HG03095 (cell line): ENCODE results near the gene GZMB.
"Not testable (repeated sequence)": the region's sequence is repeated elsewhere in the genome, so short reads cannot be mapped to it uniquely, and the experiment has no call there.

Experiments used
- ATAC-seq: cut with Tn5 transposase; IDR thresholded peaks from one replicate; pipeline ENCODE4 v1.9.1; 2021; ENCODE audit warnings: moderate library complexity; ENCODE audit not compliant: unreplicated experiment

The GZMB gene

DNA sequence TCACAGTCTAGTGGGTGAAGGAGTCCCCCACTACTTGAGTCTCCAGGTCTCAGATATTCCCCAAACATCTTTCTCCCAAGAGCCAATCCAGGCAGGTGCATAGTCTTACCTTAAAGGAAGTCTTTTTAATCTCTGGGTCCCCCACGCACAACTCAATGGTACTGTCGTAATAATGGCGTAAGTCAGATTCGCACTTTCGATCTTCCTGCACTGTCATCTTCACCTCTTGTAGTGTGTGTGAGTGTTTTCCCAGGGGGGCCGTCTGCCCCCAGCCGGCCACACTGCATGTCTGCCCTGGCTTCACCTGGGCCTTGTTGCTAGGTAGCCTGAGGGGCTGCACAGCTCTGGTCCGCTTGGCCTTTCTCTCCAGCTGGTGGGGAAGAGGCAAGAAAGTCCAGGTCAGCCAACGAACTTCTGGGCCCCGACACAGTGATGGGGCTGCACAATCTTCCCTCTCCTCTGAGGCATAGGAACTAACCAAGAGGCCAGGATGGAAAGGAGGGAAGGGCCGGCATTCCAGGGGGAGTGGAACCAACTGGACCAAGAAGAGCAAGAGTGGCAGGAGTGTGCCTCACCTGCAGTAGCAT, 2.1 kb downstream of the GZMB start:
- ATAC-seq, result no peak

DNA sequence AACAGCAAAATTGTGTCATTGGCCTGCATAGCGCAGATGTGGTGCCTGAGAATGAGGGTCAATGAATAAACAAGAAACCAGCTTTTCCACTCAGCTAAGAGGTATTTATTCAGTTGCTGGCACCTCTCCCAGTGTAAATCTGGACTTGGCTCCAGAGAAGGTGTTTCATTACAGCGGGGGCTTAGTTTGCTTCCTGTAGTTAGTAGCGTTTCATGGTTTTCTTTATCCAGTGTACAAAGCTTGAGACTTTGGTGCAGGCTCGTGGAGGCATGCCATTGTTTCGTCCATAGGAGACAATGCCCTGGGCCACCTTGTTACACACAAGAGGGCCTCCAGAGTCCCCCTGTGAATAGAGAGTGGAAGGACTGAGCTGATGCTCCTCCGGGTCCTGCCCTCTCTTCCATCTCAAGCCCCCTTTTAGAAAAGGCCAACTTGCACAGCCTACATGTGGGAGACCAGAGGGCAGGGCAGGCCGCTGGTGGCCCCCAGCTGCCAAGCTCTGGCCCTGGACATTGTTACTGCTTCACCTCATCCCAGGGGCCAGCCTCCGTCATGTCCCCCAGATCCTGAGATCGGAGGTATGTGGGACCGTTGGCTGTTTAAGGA, 3.0 kb downstream of the GZMB start:
- ATAC-seq, result no peak

DNA sequence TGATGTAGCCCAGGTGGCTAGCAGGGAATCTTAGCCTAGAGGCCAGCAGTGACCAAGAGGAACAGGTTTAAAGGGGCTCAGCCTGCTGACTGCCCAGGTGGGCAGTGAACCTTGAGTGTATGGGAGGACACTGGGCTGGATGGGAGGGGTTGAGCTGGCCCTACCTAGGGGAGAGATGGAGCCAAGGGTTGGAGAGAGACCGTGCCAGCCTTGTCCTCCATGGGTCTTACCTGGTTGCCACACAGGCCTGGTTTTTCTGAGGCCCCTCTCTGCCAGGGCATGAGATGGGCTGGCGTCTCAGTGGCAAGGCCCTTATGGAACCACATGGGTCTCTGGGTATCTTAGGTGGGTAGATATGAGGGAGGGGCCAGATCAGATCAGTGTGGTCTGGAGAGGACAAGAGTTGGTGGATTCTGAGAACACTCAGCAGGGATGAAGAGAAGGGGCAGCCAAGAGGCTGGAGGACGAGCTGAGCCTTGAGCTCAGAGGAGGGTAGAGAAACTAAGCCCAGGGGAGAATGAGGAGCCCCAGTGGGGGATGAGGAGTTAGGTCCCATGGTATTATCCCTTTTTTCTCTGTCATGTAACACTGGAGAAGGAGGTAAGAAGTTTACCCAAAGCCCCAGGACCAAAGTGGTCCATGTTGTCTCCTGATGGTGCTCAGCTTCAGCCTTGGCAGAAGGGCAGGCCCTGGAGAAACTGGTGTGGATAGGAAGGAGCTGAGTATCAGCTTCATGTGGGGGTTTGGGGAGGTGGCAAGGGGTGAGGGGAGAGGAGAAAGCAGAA, 3.7 kb downstream of the GZMB start:
- no peak for ATAC-seq

DNA sequence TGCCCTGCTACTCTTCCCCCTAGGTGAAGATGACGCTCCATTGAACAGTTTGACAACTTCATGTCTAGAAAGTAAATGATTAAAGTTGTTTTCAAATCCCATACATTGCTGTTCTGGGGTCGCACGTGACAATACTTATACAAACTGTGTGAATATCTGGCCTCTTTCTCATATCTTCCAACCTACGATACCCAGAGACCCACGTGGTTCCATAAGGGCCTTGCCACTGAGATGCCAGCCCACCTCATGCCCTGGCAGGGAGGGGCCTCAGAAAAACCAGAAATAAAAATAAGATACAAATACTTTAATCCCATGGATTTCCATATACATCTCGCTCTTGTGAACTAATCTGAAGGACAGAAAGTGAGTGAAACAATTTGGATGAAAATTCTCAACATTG, 4.5 kb downstream of the GZMB start:
- ATAC-seq, result no peak

DNA sequence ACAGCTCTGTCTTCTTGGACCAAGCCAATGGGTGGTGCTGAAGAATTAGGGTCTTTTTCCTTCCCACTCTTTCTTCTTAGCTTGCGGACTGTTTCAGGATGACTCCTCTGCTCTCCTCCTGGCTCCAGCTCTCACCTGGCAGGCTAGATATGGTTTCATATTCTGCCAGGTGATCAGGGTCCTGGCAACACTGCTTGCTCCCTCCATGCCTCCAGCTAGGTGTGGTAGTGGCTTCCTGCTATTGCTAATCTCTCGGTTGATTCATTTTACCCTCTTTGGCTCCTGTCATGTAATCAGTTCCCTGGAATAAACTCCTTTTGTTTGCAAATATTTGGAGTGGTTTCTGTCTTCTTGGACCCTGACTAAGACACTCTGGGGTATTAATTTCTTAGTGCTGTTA, 20.2 kb downstream of the GZMB start:
- no peak for ATAC-seq

DNA sequence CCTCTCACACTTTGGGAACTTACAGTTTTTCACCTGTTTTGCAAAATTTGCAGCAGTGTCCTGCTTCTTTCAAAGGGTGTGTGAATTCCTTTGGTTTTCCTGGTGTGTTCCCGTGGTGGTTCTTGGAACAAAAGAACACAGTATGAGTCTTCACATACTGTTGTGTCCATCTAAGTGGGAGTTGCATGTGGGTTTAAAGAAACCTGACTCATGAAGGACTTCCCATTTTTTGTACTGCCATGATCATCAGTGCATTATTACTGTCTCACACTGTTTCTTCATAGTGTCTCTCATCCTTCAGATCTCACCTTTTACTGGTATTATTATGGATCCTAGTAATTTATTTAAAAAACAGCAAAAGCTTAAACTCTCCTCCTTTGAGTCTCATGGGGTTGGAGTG, 20.7 kb downstream of the GZMB start:
- ATAC-seq, result no peak

DNA sequence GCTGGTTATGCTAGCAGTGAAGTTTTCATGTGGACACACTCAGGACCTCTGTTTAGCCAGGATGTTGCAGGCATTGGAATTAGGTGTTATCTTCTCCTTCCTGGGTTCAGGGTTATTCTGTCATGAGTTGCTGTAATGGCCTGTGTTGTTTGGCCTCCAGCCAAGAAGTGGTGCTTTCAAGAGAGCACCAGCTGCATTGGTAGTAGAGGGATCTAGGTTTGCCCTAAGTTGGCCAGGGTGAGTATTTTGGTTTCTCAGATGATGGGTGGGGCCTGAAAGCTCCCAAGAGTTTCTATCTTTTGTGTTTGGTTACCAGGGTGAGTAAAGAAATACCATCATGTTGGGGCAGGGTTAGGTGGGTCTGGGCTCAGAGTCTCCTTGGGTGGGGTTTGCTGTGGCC, 21.8 kb downstream of the GZMB start:
- ATAC-seq, result no peak

DNA sequence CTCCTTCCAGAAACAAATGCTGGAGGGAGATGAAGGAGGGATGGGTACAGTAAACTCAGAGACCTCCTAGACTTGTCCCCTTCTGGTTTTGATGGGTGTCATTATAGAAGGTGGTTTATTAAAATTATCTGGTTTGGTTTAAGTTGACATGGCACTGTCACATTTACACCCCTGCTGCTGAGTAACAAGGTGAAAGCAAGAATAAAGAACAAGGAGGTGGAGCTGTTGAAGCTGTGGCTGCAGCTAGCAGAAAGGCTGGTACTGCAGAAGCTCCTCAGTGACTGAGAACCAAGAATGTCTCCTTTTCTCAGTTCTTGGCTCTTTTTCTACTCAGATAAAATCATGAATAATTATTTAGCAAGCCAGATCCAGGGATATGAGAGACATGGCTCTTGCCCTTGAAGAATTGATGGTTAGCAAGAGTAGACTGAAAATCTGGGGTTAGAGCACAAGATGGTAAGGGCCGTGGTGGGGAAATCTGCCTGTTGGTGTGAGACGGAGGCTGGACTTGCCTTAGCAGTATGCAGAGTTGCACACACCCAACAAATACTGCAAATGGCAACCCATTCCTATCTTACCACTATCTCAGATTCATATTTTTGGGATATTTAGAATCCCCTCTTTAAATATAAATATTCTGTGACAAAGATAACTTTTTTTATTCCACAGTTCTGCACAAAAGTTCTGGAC, 24.2 kb downstream of the GZMB start, which contains the start of gene GZMH:
TSS of gene GZMH (minus strand) at position 31 of the 690 bp plus-strand sequence. CDS start 72 bp downstream, outside the sequence.
- no peak for ATAC-seq

DNA sequence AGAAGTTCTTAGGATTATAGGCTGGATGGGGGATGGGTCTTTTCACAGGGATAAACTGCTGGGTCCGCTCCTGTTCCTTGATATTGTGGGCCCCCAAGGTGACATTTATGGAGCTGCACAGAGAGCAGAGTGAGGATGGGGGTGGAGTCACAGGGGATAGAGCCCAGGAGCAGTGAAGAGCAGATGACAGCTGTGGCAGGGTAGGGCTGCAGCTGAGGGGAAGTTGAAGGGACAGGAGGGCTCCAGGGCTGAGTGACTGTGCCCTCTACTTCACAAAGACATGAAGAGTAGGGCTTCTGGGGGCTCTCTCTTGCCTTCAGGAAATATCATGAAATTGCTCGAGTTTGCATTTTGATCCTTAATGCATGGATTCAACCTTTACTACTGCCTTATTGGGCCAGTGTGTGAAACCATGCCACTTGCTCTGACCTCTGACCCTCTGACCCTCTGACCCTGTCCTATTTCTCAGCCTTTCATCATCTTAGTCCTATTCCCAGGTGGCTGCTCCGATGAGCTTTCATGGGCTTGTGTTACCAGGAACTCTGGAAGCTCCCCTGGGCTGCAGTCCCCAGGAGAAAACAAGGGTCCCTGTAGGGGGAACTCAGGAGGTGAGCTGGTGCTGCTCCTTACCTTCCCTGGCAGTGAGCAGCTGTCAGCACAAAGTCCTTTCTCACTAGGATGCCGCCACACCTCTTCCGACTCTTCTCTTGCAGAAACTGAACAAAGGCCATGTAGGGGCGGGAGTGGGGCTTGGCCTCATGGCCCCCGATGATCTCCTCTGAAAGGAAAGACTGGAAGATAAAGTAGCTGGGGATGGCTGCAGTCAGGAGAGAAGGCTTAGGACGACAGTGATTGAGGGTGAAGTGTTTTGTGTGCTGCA, 26.1 kb downstream of the GZMB start:
- ATAC-seq, result no peak

DNA sequence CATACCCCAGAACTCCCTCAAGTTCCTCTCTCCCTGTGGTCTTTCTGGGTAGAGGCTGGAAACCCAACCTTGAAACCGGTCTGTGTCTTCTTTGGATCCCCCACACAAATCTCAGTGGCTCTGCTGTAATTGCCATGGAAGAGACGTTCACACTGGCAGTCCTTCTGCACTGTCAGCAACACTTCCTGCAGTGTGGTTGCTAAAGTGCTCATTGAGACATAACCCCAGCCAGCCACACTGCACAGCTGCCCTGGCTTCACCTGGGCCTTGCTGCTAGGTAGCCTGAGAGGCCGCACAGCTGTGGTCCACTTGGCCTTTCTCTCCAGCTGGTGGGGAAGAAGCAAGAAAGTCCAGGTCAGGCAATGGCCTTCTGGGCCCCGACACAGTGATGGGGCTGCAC, 26.9 kb downstream of the GZMB start:
- ATAC-seq, result no peak

DNA sequence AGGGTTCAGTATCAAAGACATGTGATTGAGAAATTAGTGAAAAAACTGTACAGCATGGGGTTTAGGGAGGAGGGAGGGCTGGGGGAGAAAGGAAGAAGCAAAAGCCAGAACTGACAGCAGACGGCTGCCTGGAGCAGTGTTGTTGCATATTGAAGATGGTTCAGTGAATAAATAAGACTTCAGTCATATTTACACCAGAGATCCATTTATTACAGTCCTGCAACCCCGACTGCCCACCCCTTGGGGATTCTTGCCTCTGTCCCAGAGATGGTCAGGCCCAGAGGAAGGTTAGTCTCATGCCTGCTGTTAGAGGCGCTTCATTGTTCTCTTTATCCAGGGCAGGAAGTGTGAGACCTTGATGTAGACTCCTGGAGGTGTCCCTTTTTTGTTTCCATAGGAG, 27.7 kb downstream of the GZMB start:
- ATAC-seq, result no peak

DNA sequence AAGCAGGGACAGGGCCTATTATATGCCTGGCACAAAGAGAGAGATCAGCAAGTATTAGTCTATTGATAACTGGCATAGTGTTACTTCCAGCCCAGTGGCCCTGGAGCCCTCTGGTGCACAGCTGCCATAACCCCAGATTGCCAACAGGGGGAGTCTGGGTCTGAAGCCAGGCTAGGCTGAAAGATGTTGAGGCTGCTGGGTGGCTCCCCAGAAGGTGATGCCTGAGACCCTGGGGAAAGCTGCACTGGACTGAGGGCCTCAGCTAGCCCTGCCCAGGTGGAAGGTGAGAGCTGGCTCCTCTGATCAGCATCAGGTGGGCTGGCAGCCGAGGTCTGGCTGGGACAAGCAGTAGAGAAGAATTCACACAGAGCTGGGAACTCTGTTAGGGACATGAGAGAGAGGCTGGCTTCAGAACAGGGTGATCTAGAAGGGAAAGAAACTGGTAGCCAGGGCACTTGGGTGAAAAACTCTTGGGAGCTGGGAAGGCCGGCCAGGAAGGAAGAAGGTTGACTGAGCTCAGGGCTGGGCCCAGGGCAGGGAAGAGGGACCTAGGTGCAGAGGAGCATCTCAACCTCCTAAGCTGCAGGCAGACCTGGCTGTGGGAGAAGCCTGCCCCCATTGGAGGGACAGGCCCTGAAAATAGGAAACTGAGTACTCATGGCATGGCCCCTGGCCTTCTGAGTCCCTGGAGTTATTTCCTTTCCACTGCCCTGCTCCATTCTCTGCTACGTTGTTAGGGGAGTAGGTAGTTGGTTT, 28.4 kb downstream of the GZMB start:
- peak; percentile 85 for ATAC-seq

DNA sequence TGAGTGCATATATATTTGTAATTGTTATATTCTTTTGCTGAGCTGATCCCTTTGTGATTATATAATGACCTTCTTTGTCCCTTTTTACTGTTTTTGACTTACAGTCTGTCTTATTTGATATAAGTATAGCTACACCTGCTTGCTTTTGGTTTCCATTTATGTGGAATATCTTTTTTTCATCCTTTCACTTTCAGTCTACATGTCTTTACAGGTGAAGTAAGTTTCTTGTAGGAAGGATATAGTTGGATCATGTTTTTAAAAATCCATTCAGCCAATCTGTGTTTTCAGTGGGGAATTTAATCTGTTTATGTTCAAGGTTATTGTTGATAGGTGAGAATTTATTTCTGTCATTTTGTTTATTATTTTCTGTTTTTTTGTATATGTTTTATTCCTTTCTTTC, 36.6 kb downstream of the GZMB start:
- no peak for ATAC-seq

DNA sequence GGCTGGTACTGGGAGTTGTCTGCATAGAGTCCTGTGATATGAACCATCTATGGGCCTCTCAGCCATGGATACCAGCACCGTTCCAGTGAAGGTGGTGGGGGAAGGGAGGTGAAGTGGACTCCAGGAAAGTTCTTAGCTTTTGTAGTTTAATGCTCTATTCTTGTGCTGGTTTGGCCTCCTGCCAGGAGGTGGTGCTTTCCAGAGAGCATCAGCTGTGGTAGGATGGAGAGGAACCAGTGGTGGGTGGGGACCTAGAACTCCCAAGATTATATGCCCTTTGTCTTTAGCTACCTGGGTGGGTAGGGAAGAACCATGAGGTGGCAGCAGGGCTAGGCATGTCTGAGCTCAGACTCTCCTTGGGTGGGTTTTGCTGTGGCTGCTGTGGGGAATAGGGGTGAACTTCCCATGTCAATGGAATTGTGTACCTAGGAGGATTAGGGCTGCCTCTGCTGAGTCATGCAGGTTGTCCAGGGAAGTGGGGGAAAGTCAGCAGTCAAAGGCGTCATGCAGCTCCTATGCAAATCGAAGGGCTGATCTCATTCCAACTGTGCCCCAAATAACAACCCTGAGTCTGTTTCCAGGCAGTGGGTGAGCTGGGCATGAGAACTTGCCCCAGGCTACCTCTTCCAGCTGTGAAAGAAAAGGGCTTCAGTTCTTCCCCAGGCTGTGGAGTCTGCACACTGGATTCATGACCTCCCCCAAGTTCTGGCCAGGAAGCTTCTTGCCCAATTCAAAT, 38.7 kb downstream of the GZMB start:
- ATAC-seq, result no peak

DNA sequence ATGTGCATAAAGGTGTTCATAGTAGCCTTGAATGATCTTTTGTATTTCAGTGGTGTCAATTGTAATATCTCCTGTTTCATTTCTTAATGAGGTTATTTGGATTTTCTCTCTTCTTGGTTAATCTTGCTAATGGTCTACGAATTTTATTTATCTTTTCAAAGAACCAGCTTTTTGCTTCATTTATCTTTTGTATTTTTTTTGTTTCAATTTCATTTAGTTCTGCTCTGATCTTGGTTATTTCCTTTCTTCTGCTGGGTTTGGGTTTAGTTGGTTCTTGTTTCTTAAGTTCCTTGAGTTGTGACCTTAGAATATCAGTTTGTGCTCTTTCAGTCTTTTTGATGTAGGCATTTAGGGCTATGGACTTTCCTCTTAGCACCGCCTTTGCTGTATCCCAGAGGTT, 43.0 kb downstream of the GZMB start:
- not testable (repeated sequence) for ATAC-seq

DNA sequence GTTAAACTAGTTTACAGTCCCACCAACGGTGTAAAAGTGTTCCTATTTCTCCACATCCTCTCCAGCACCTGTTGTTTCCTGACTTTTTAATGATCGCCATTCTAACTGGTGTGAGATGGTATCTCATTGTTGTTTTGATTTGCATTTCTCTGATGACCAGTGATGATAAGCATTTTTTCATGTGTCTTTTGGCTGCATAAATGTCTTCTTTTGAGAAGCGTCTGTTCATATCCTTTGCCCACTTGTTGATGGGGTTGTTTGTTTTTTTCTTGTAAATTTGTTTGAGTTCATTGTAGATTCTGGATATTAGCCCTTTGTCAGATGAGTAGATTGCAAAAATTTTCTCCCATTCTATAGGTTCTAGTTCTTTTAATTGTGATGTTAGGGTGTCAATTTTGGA, 49.6 kb downstream of the GZMB start:
- ATAC-seq, result not testable (repeated sequence)
